CD8-positive, alpha-beta memory T cell (primary cell): ENCODE measurements around the gene NCAPD2. TPM values are rescaled to one million over a fixed set of nuclear protein-coding genes. Genes with fewer than 3 reads are reported as not detected.
"Not testable (repeated sequence)": the region's sequence is repeated elsewhere in the genome, so short reads cannot be mapped to it uniquely, and the experiment has no call there.

Experiments used
- CTCF ChIA-PET: fragments of 350-600 bp; sonication (Branson Sonifier 250); formaldehyde crosslinking; loops from one replicate; lab custom pipeline; 2021; ENCODE audit warnings: antibody characterized with exemption; lab: Charles Lee
- POLR2A ChIA-PET: fragments of 350-600 bp; sonication (Branson Sonifier 250); formaldehyde crosslinking; loops from one replicate; lab custom pipeline; 2021; ENCODE audit warnings: antibody characterized with exemption; lab: Charles Lee
- DNase-seq, 5 donors: peaks; one replicate each; pipeline versions ENCODE4 v3.0.0 to v3.0.0-alpha.2; 2020 to 2022; ENCODE audit warnings: mixed read lengths in 1 of 5
- H3K27ac ChIP-seq: one replicate; pipeline ENCODE4 v1.7.0; 2013; ENCODE audit warnings: low read depth, mild to moderate bottlenecking, low read length, moderate library complexity
- H3K27me3 ChIP-seq: 2 replicates; pipeline ENCODE4 v1.7.0; 2013; ENCODE audit warnings: low read length, mild to moderate bottlenecking; ENCODE audit not compliant: insufficient read depth, poor library complexity, severe bottlenecking
- H3K36me3 ChIP-seq: 2 replicates; pipeline ENCODE4 v1.7.0; 2013; ENCODE audit warnings: mild to moderate bottlenecking, low read length, moderate library complexity; ENCODE audit not compliant: insufficient read depth
- H3K4me1 ChIP-seq: 2 replicates; pipeline ENCODE4 v1.7.0; 2013; ENCODE audit warnings: mild to moderate bottlenecking, low read length, moderate library complexity; ENCODE audit not compliant: insufficient read depth
- H3K4me3 ChIP-seq: 2 replicates; pipeline ENCODE4 v1.7.0; 2013; ENCODE audit warnings: mild to moderate bottlenecking, low read length
- H3K9me3 ChIP-seq: 2 replicates; pipeline ENCODE4 v1.7.0; 2013; ENCODE audit warnings: mild to moderate bottlenecking, low read length
- H3K27ac Mint-ChIP-seq, 8 donors: one replicate each; pipeline ENCODE4 v1.8.0; 2020 to 2021; ENCODE audit warnings: mixed read lengths in 8 of 8, mild to moderate bottlenecking in 6 of 8, inconsistent platforms in 3 of 8, moderate library complexity in 3 of 8
- H3K27me3 Mint-ChIP-seq, 2 donors: one replicate each; pipeline ENCODE4 v1.8.0; 2020 to 2021; ENCODE audit warnings: mixed read lengths in 2 of 2, mild to moderate bottlenecking in 1 of 2, moderate library complexity in 1 of 2
- H3K36me3 Mint-ChIP-seq, 3 donors: one replicate each; pipeline ENCODE4 v1.8.0; 2020 to 2021; ENCODE audit warnings: mixed read lengths in 3 of 3, inconsistent platforms in 1 of 3, mild to moderate bottlenecking in 1 of 3
- H3K4me1 Mint-ChIP-seq, 3 donors: one replicate each; pipeline ENCODE4 v1.8.0; 2020 to 2021; ENCODE audit warnings: mixed read lengths in 3 of 3, inconsistent platforms in 1 of 3, mild to moderate bottlenecking in 1 of 3
- H3K4me3 Mint-ChIP-seq, 7 donors: one replicate each; pipeline ENCODE4 v1.8.0; 2020 to 2021; ENCODE audit warnings: mixed read lengths in 7 of 7, mild to moderate bottlenecking in 6 of 7, moderate library complexity in 4 of 7, inconsistent platforms in 2 of 7
- H3K9me3 Mint-ChIP-seq, 5 donors: one replicate each; pipeline ENCODE4 v1.8.0; 2020 to 2022; ENCODE audit warnings: mixed read lengths in 5 of 5, mild to moderate bottlenecking in 3 of 5, moderate library complexity in 2 of 5, inconsistent platforms in 1 of 5
- polyA plus RNA-seq: library from polyadenylated mRNA; unstranded; fragments of 300-500 nt; fragmentation: Illumina TruSeq; gene quantifications from one replicate; pipeline ENCODE4 v1.2.3, GENCODE V29; 2021
- total RNA-seq, 2 experiments: library from RNA; stranded (reverse); gene quantifications; one replicate each; pipeline ENCODE4 v1.2.3, GENCODE V29; 2021

The NCAPD2 gene
- total and polyA plus RNA-seq, 3 experiments from 2014 or later, result 29.8 to 97.5 (median 96.5) TPM

DNA sequence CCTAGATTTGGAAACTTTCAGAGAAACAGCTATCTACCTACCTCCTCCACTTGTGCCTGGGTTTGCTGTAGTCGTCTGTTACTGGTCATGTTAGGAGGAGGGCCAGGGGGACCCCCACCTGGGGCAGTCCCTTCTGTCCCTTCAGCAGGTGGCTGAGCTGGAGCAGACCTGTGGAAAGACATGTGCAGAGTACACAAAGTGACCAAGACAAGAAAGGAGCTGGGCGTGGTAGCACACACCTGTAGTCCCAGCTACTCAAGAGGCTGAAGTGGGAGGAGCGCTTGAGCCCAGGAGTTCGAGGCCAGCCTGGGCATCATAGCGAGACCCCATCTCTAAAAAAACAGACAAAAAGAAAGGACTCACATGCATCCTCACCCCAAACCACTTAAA, 27.7 kb upstream of the NCAPD2 start:
- peaks cover 26% of the 10 kb centered on the region for H3K36me3 ChIP-seq
- H3K4me3 ChIP-seq, result no peak overlapping the region
- no peak for DNase-seq
- Mint-ChIP-seq H3K4me3 (no peak overlapping the region), H3K27ac (peak overlapping the region in 7 of 8 donors; percentile 35 to 97 (median 67)), H3K36me3 (peaks cover 15 to 80% (median 31%) of the 10 kb centered on the region in 3 donors), H3K27me3 (no peaks in the 10 kb centered on the region), H3K9me3 (no peaks in the 10 kb centered on the region), H3K4me1 (peaks cover 83 to 88% (median 86%) of the 10 kb centered on the region in 3 donors)
- no peaks in the 10 kb centered on the region for H3K9me3 ChIP-seq
- H3K27ac ChIP-seq, result no peak overlapping the region
- CTCF ChIA-PET, result interaction anchor here (0.8 to 10.1 kb wide), 27 partner anchors 9 to 143 kb away, joined by 3 to 179 read pairs (median 8); partner anchors contain the start of genes CD27, GAPDH, MRPL51 and TAPBPL
- peaks cover 75% of the 10 kb centered on the region for H3K4me1 ChIP-seq
- no peaks in the 10 kb centered on the region for H3K27me3 ChIP-seq
- POLR2A ChIA-PET, result interaction anchor here (1.0 to 8.3 kb wide), 4 partner anchors 9 to 43 kb away, joined by 3 to 109 read pairs (median 5); partner anchors contain the start of gene TAPBPL

GRCh38 chr12:6466751-6467150, 27.2 kb upstream of the NCAPD2 start:
- ChIA-PET POLR2A (interaction anchor here (8.3 kb wide), 1 partner anchor 17 kb away, joined by 109 read pairs; the partner anchor contains the start of gene TAPBPL), CTCF (interaction anchor here (1.7 to 10.1 kb wide), 11 partner anchors 18 to 141 kb away, joined by 4 to 179 read pairs (median 15); partner anchors contain the start of genes CD27 and TAPBPL)
- H3K27me3 Mint-ChIP-seq, DNase-seq, H3K9me3 ChIP-seq, H3K27ac ChIP-seq, H3K9me3 Mint-ChIP-seq, H3K27me3 ChIP-seq, H3K4me3 ChIP-seq: not testable (repeated sequence)
- peaks cover 15 to 76% (median 31%) of the 10 kb centered on the region in 3 donors for H3K36me3 Mint-ChIP-seq
- H3K4me1 Mint-ChIP-seq, result peaks cover 80 to 86% (median 84%) of the 10 kb centered on the region in 3 donors
- peak overlapping the region in 7 of 8 donors; percentile 39 to 97 (median 85) for H3K27ac Mint-ChIP-seq
- Histone ChIP-seq H3K4me1 (peaks cover 72% of the 10 kb centered on the region), H3K36me3 (peaks cover 26% of the 10 kb centered on the region)
- peak overlapping the region in 3 of 7 donors; percentile 37 to 90 (median 76) for H3K4me3 Mint-ChIP-seq

GRCh38 chr12:6467571-6468282, 26.2 kb upstream of the NCAPD2 start:
- peaks cover 15 to 68% (median 26%) of the 10 kb centered on the region in 3 donors for H3K36me3 Mint-ChIP-seq

DNA sequence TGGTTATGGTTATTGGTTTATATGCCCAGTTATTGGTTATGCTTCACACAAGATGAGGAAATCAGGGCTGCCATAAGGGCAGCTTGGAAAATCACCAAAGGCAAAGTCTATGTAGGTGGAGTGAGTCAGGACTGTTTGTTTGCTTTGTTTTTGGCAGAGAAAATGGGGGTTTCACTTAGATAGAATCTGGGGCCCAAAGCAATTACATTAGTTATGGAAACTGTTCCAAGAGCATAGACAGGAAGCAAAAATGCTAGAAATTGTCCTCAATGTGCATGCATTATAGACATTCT, 25.7 kb upstream of the NCAPD2 start:
- H3K36me3 ChIP-seq, result peaks cover 26% of the 10 kb centered on the region
- H3K27me3 Mint-ChIP-seq, result no peaks in the 10 kb centered on the region
- peaks cover 15 to 64% (median 25%) of the 10 kb centered on the region in 3 donors for H3K36me3 Mint-ChIP-seq
- peak overlapping the region; percentile 86 for H3K4me3 ChIP-seq
- H3K4me1 Mint-ChIP-seq, result peaks cover 66 to 74% (median 69%) of the 10 kb centered on the region in 3 donors
- CTCF ChIA-PET, result interaction anchor here (1.3 to 4.9 kb wide), 3 partner anchors 23 to 70 kb away, joined by 4 to 53 read pairs (median 29); partner anchors contain the start of gene CD27
- no peaks in the 10 kb centered on the region for H3K9me3 Mint-ChIP-seq
- H3K4me3 Mint-ChIP-seq, result peak overlapping the region; percentile 89 to 97 (median 93)
- no peaks in the 10 kb centered on the region for H3K9me3 ChIP-seq
- no peak for DNase-seq
- H3K27me3 ChIP-seq, result no peaks in the 10 kb centered on the region
- peaks cover 57% of the 10 kb centered on the region for H3K4me1 ChIP-seq
- H3K27ac ChIP-seq, result no peak overlapping the region
- peak overlapping the region in 7 of 8 donors; percentile 84 to 97 (median 94) for H3K27ac Mint-ChIP-seq
- POLR2A ChIA-PET, result interaction anchor here (1.7 kb wide), 1 partner anchor 68 kb away, joined by 4 read pairs; no protein-coding TSS in a partner anchor

More at GRCh38 chr12:6467571-6468282, 26.2 kb upstream of the NCAPD2 start:
- Histone ChIP-seq H3K36me3 (peaks cover 26% of the 10 kb centered on the region), H3K4me1 (peaks cover 62% of the 10 kb centered on the region)
- DNase-seq, H3K9me3 Mint-ChIP-seq, H3K4me3 ChIP-seq, H3K9me3 ChIP-seq, H3K27me3 ChIP-seq, H3K27me3 Mint-ChIP-seq, H3K27ac ChIP-seq: not testable (repeated sequence)
- ChIA-PET POLR2A (interaction anchor here (1.7 kb wide), 1 partner anchor 68 kb away, joined by 4 read pairs; no protein-coding TSS in a partner anchor), CTCF (interaction anchor here (1.3 to 4.9 kb wide), 3 partner anchors 23 to 70 kb away, joined by 4 to 53 read pairs (median 29); partner anchors contain the start of gene CD27)
- H3K27ac Mint-ChIP-seq, result peak overlapping the region; percentile 50 to 97 (median 93)
- H3K4me3 Mint-ChIP-seq, result peak overlapping the region; percentile 27 to 93 (median 92)
- H3K4me1 Mint-ChIP-seq, result peaks cover 71 to 79% (median 74%) of the 10 kb centered on the region in 3 donors

- Histone ChIP-seq H3K27ac (no peak overlapping the region), H3K27me3 (no peaks in the 10 kb centered on the region), H3K9me3 (no peaks in the 10 kb centered on the region), H3K36me3 (peaks cover 26% of the 10 kb centered on the region), H3K4me1 (peaks cover 49% of the 10 kb centered on the region), H3K4me3 (peak overlapping the region; percentile 86)
- Mint-ChIP-seq H3K4me1 (peaks cover 57 to 65% (median 60%) of the 10 kb centered on the region in 3 donors), H3K27ac (peak overlapping the region; percentile 90 to 97 (median 96)), H3K4me3 (peak overlapping the region; percentile 89 to 97 (median 93)), H3K36me3 (peaks cover 11 to 55% (median 20%) of the 10 kb centered on the region in 3 donors), H3K27me3 (no peaks in the 10 kb centered on the region), H3K9me3 (no peaks in the 10 kb centered on the region)
- CTCF ChIA-PET, result interaction anchor here (0.7 to 4.9 kb wide), 7 partner anchors 24 to 69 kb away, joined by 3 to 53 read pairs (median 9); partner anchors contain the start of genes CD27, GAPDH and MRPL51
- no peak for DNase-seq
- POLR2A ChIA-PET, result interaction anchor here (0.5 to 3.1 kb wide), 6 partner anchors 8 to 185 kb away, joined by 3 to 35 read pairs (median 15); partner anchors contain the start of genes GAPDH and MRPL51
Measured at GRCh38 chr12:6469092-6469491, 24.8 kb upstream of the NCAPD2 start.

DNA sequence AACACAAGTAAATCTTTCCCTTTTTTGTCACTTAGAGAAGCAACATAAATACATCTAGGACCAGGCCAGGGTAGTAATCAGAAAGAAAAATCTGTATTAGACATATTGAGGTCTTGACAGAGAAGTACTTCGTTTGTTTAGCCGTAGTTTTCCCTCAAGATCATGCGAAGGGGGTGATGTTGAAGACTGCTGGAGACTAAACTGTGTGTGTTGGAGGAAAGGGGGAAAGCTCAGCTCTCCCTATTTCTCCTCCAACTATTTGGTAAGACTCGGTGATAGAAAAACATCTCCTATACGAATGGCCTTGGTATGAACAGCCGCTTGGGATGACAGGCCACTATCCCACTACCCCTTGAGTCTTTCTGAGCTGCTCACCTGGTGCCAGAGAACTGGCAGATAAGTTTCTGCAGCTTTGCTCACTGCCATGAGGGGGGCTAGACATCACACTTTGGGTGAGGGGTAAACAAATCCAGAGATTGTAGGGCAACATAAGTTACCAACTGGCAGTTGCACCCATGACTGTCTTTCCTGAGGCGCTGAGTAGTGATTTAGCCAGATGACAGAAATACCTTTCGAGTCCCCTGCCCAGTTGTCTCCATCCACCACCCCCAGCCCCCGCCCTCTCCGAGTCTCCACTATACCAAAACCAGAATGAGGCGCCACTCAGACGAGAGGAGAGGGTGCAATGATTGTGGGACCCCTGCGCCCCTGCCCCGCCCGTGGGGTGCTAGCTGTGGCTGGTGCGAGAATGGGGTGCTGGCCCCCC, 24.1 kb upstream of the NCAPD2 start:
- Mint-ChIP-seq H3K27ac (peak overlapping the region; percentile 90 to 97 (median 96)), H3K4me3 (peak overlapping the region; percentile 89 to 97 (median 93)), H3K9me3 (no peaks in the 10 kb centered on the region), H3K4me1 (peaks cover 50 to 58% (median 53%) of the 10 kb centered on the region in 3 donors), H3K27me3 (no peaks in the 10 kb centered on the region), H3K36me3 (peaks cover 5 to 48% (median 13%) of the 10 kb centered on the region in 3 donors)
- Histone ChIP-seq H3K36me3 (peaks cover 19% of the 10 kb centered on the region), H3K4me3 (peak overlapping the region; percentile 86), H3K4me1 (peaks cover 42% of the 10 kb centered on the region), H3K9me3 (no peaks in the 10 kb centered on the region), H3K27ac (peak overlapping the region; percentile 63), H3K27me3 (no peaks in the 10 kb centered on the region)
- POLR2A ChIA-PET, result interaction anchor here (0.7 to 3.1 kb wide), 20 partner anchors 8 to 398 kb away, joined by 3 to 35 read pairs (median 5); partner anchors contain the start of genes CD27, GAPDH, MRPL51 and TAPBPL
- no peak for DNase-seq
- CTCF ChIA-PET, result interaction anchor here (1.0 to 4.9 kb wide), 22 partner anchors 9 to 150 kb away, joined by 3 to 53 read pairs (median 6); partner anchors contain the start of genes CD27, GAPDH, MRPL51 and TAPBPL
